ENCODE data around the gene SPATA45.

SPATA45 gene

GRCh38 chr1:212780759-212781158 lies 66.7 kb downstream of the SPATA45 start:
- no peak for DNase-seq (ENCODE audit: low read depth in 2 of 2)

All from stimulated activated CD8-positive, alpha-beta memory T cell treated with anti-CD3 and anti-CD28 coated beads, Interleukin-7, amount 100 ng/mL, for 1 hour (primary cell).